ENCODE results near the gene PRLR.

DNA sequence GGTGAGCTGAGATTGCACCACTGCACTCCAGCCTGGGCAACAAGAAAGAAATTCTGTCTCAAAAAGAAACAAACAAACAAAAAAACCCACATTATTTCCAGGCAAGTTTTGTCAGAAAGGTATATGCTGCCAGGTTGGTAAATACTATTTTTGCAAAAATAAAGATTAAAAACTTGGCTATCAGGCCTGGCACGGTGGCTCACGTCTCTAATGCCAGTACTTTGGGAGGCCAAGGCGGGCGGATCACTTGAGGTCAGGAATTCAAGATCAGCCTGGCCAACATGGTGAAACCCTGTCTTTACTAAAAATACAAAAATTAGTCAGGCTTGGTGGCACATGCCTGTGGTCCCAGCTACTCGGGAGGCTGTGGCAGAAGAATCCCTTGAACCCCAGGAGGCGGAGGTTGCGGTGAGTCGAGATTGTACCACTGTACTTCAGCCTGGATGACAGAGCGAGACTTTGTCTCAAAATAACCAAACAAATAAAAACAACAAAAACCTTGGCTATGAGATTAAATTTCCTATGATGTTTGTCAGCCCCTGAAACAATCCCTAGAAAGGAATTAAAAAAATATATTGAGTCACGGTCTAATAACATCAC, 205.3 kb downstream of the PRLR start:
- TF ChIP-seq SUZ12 (IDR thresholded peaks at IDR 0.05; ENCODE audit: extremely low read depth, insufficient read depth, insufficient read length) = no peak
- no peak for TF ChIP-seq ZNF274 (IDR thresholded peaks at IDR 0.05; ENCODE audit: low read depth, low read length)
- TF ChIP-seq YY1 (IDR thresholded peaks at IDR 0.05; ENCODE audit: insufficient read depth, insufficient read length) = no peak
